Neural progenitor cell (in vitro differentiated cells): Measurements from ENCODE around the gene FRAS1.

Experiments
- EZH2 ChIP-seq: fragments of 200-600 bp; sonication (generic); IDR thresholded peaks from 2 replicates; pipeline ENCODE4 v1.6.1; 2017; ENCODE audit warnings: antibody characterized with exemption, mild to moderate bottlenecking, moderate library complexity
- EZH2phosphoT487 ChIP-seq: fragments of 200-600 bp; sonication (generic); IDR thresholded peaks from 2 replicates; pipeline ENCODE4 v1.6.1; 2017; ENCODE audit warnings: antibody characterized with exemption

DNA sequence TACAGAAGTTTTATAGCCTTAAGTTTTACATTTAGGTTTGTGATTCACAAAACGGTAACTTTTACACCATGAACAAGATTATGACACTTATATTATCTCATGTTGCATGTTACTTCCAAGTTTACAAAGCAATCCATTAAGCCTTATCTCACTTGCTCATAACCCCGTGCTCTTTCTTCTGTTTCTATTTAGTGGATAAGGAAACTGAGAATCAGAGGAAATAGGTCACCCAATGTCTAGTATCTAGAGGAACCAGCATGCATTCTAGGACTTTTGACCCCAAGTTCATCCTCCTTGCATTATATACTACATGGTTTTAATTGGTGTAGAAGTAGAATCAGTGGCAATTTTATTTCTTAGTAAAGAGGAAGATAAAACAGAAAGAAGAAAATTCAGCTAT lies 427.5 kb downstream of the FRAS1 start:
- TF ChIP-seq EZH2, result no peak
- TF ChIP-seq EZH2phosphoT487, result no peak
